Measurements from ENCODE around the gene ABCC8. TPM values are rescaled to one million over a fixed set of nuclear protein-coding genes. Genes with fewer than 3 reads are reported as not detected.

The ABCC8 gene
- total RNA-seq, 4 donors from 2014 or later: 0.40 to 4.0 (median 3.5) TPM

GRCh38 chr11:17351510-17352176 is 125.0 kb downstream of the ABCC8 start, which contains the start of gene NCR3LG1:
Gene NCR3LG1, plus strand, starts transcription at chr11:17351800. Its CDS starts 170 bp downstream, at chr11:17351970.
- H3K9me3 ChIP-seq: no peaks in the 10 kb centered on the region
- no peaks in the 10 kb centered on the region for H3K27me3 ChIP-seq
- peak; percentile 75 for TF ChIP-seq POLR2A (IDR thresholded peaks at IDR 0.05)
- TF ChIP-seq CTCF (IDR thresholded peaks at IDR 0.05): no peak
- peak; percentile 26 to 83 (median 77) for TF ChIP-seq POLR2AphosphoS5 (IDR thresholded peaks at IDR 0.05)
- no peak for TF ChIP-seq EP300 (IDR thresholded peaks at IDR 0.05; ENCODE audit: low read depth)
- peak within 1 kb of the TSS; percentile 85 to 93 (median 90) for H3K27ac ChIP-seq
- peak within 1 kb of the TSS; percentile 54 to 73 (median 62) for H3K4me3 ChIP-seq
- peaks cover 0 to 19% (median 10%) of the 10 kb centered on the region in 4 donors for H3K4me1 ChIP-seq
- WGBS, 2 donors (ENCODE audit: low coverage in 1 of 2): 0 to 1% methylated on average over 1 to 55 of the region's 61 CpGs
- peak; percentile 85 for DNase-seq
- peaks cover 0 to under 1% (median 0%) of the 10 kb centered on the region in 4 donors for H3K36me3 ChIP-seq
- in situ Hi-C loops (cut with MboI; ENCODE audit: low pct_ligation_motif_present in 1 of 4, low pct_unique_long_range_greater_than_20kb in 1 of 4, low sequenced_read_pairs in 3 of 4): no loop called here
- intact Hi-C loops (cut with DNase I; ENCODE audit: low total_unique reads): no loop called here

GRCh38 chr11:17351172-17351509 is 125.5 kb downstream of the ABCC8 start:
- H3K36me3 ChIP-seq: no peaks in the 10 kb centered on the region
- H3K27ac ChIP-seq: peak overlapping the region; percentile 85 to 93 (median 90)
- no peak for DNase-seq
- no peaks in the 10 kb centered on the region for H3K9me3 ChIP-seq
- TF ChIP-seq POLR2AphosphoS5 (IDR thresholded peaks at IDR 0.05): no peak
- no peak for TF ChIP-seq POLR2A (IDR thresholded peaks at IDR 0.05)
- peak in 2 of 5 experiments; percentile 15 to 33 for TF ChIP-seq CTCF (IDR thresholded peaks at IDR 0.05)
- no peak for TF ChIP-seq EP300 (IDR thresholded peaks at IDR 0.05; ENCODE audit: low read depth)
- intact Hi-C loops (cut with DNase I; ENCODE audit: low total_unique reads) (no loop called here), in situ Hi-C loops (cut with MboI; ENCODE audit: low pct_ligation_motif_present in 1 of 4, low pct_unique_long_range_greater_than_20kb in 1 of 4, low sequenced_read_pairs in 3 of 4) (no loop called here)
- H3K4me3 ChIP-seq: peak overlapping the region; percentile 54 to 73 (median 62)
- no peaks in the 10 kb centered on the region for H3K27me3 ChIP-seq
- WGBS, 2 donors (ENCODE audit: low coverage in 1 of 2): 13 to 27% methylated on average over 9 to 12 of the region's 12 CpGs
- peaks cover 0 to 19% (median 10%) of the 10 kb centered on the region in 4 donors for H3K4me1 ChIP-seq

- no peak for DNase-seq
- peaks cover 0 to 19% (median 10%) of the 10 kb centered on the region in 4 donors for H3K4me1 ChIP-seq
- H3K9me3 ChIP-seq: no peaks in the 10 kb centered on the region
- intact Hi-C loops (cut with DNase I; ENCODE audit: low total_unique reads) (no loop called here), in situ Hi-C loops (cut with MboI; ENCODE audit: low pct_ligation_motif_present in 1 of 4, low pct_unique_long_range_greater_than_20kb in 1 of 4, low sequenced_read_pairs in 3 of 4) (no loop called here)
- H3K27me3 ChIP-seq: no peaks in the 10 kb centered on the region
- no peaks in the 10 kb centered on the region for H3K36me3 ChIP-seq
- no peak overlapping the region for H3K4me3 ChIP-seq
- TF ChIP-seq EP300 (IDR thresholded peaks at IDR 0.05; ENCODE audit: low read depth): no peak
- TF ChIP-seq CTCF (IDR thresholded peaks at IDR 0.05): no peak
- no peak for TF ChIP-seq POLR2AphosphoS5 (IDR thresholded peaks at IDR 0.05)
- TF ChIP-seq POLR2A (IDR thresholded peaks at IDR 0.05): no peak
- H3K27ac ChIP-seq: no peak overlapping the region
- WGBS, 2 donors (ENCODE audit: low coverage in 1 of 2): 86 to 91% methylated on average over 7 of the region's 7 CpGs
Observed at GRCh38 chr11:17350455-17351171, 126.0 kb downstream of the ABCC8 start.

- H3K27ac ChIP-seq: no peak overlapping the region
- TF ChIP-seq POLR2AphosphoS5 (IDR thresholded peaks at IDR 0.05): no peak
- TF ChIP-seq POLR2A (IDR thresholded peaks at IDR 0.05): no peak
- peaks cover 0 to 11% (median 6%) of the 10 kb centered on the region in 4 donors for H3K4me1 ChIP-seq
- H3K36me3 ChIP-seq: no peaks in the 10 kb centered on the region
- H3K27me3 ChIP-seq: no peaks in the 10 kb centered on the region
- in situ Hi-C loops (cut with MboI; ENCODE audit: low pct_ligation_motif_present in 1 of 4, low pct_unique_long_range_greater_than_20kb in 1 of 4, low sequenced_read_pairs in 3 of 4): no loop called here
- H3K4me3 ChIP-seq: no peak overlapping the region
- WGBS, 2 donors (ENCODE audit: low coverage in 1 of 2): 44 to 85% methylated on average over 1 of the region's 1 CpG
- no peak for DNase-seq
- no peaks in the 10 kb centered on the region for H3K9me3 ChIP-seq
- intact Hi-C loops (cut with DNase I; ENCODE audit: low total_unique reads): no loop called here
Observed at GRCh38 chr11:17347676-17348075, 129.0 kb downstream of the ABCC8 start.

Data from transverse colon (tissue), 4 donors.